ENCODE data around the gene NAALADL2. TPM values are rescaled to one million over a fixed set of nuclear protein-coding genes. Genes with fewer than 3 reads are reported as not detected.

NAALADL2 gene
- polyA plus RNA-seq, 2 of the 4 experiments (the other 2 are of a cell fraction) = 0.09 to 0.28 TPM

DNA sequence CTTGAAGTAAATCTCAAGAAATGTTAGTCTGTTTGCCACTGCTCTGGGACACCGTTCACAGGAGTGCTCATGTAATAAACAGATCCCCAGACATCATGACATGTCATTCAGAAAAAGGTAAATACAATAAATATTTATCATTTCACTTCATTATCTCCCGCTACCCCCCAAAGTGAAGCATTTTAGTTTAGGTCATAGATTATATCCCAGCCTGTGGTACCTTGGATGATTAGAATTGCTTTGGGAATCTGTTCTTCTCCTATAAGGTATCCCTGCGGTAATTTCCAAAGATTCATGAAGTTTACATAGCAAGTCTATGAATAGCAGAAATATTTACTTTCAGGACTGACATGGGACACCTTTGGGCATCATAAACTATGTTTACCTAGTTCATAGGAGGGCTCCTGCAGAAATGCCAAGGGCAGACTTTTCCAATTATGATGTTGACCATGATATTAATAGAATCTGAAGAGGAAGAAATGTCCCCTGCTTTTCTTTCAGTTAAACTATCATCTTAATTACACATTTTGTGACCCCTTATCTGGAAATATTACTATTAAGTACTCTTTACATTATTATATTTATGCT is 268.0 kb downstream of the NAALADL2 start:
- Histone ChIP-seq H3K4me1 (no peaks in the 10 kb centered on the region), H3K4me2 (no peak overlapping the region), H3K9me3 (0 out of 3 replicates have a peak, but pooled peaks cover 3% of the 10 kb centered on the region), H3K27ac (no peak overlapping the region), H3K4me3 (no peak overlapping the region)
- WGBS (ENCODE audit: missing lambda C conversion rate) = 47% methylated on average over 3 of the region's 3 CpGs
- no peak for DNase-seq (ENCODE audit: low read depth in 1 of 2, low spot score in 1 of 2)
- no peak for ATAC-seq
- ChIA-PET POLR2A (no interaction called here), CTCF (no interaction called here)
- no peak for FAIRE-seq
- TF ChIP-seq EHMT2 (IDR thresholded peaks at IDR 0.05; ENCODE audit: low read depth) (no peak), KDM5A (IDR thresholded peaks at IDR 0.05) (no peak), CEBPB (IDR thresholded peaks at IDR 0.05) (no peak), ZNF302 (CRISPR knock-in tag; IDR thresholded peaks at IDR 0.05) (no peak)

DNA sequence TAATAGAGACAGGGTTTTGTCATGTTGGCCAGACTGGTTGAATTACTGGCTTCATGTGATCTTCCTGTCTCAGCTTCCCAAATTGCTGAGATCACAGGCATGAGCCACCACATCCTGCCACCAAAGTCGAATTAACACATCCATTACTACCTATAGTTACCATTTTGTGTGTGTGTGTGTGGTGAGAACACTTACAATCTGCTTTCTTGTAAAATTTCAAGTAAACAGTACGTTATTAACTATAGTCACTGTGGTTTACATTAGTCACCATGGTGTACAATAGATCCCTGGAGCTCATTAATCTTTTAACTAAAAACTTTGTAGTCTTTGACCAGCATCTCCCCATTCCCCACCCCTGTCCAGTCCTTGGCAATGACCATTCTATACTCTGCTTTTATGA is 270.0 kb downstream of the NAALADL2 start:
- DNase-seq (ENCODE audit: low read depth in 1 of 2, low spot score in 1 of 2) = no peak
- H3K4me2 ChIP-seq = no peak overlapping the region
- no peak for FAIRE-seq
- CTCF ChIA-PET = no interaction called here
- TF ChIP-seq MAFK (IDR thresholded peaks at IDR 0.05; ENCODE audit: partially characterized antibody) (no peak), JUN (IDR thresholded peaks at IDR 0.05) (no peak), MYC (IDR thresholded peaks at IDR 0.05; ENCODE audit: borderline replicate concordance, low read length) (no peak), HEYL (CRISPR knock-in tag; IDR thresholded peaks at IDR 0.05) (no peak), GATA3 (IDR thresholded peaks at IDR 0.05; ENCODE audit: borderline replicate concordance) (no peak), BHLHE40 (IDR thresholded peaks at IDR 0.05; ENCODE audit: low read depth, low read length) (no peak), POLR2A (IDR thresholded peaks at IDR 0.05; ENCODE audit: low read length) (no peak), EHMT2 (IDR thresholded peaks at IDR 0.05; ENCODE audit: low read depth) (no peak), ESRRA (IDR thresholded peaks at IDR 0.05; ENCODE audit: borderline replicate concordance, low read length) (no peak), RFX5 (IDR thresholded peaks at IDR 0.05) (no peak), NPAS2 (CRISPR knock-in tag; IDR thresholded peaks at IDR 0.05; ENCODE audit: borderline replicate concordance) (no peak), RARB (CRISPR knock-in tag; IDR thresholded peaks at IDR 0.05) (no peak), EP300 (IDR thresholded peaks at IDR 0.05) (no peak), SMC3 (IDR thresholded peaks at IDR 0.05) (no peak)
- TF ChIP-seq, protein P1, sequence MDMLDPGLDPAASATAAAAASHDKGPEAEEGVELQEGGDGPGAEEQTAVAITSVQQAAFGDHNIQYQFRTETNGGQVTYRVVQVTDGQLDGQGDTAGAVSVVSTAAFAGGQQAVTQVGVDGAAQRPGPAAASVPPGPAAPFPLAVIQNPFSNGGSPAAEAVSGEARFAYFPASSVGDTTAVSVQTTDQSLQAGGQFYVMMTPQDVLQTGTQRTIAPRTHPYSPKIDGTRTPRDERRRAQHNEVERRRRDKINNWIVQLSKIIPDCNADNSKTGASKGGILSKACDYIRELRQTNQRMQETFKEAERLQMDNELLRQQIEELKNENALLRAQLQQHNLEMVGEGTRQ (IDR thresholded peaks at IDR 0.05) = no peak
- TF ChIP-seq, protein P2, sequence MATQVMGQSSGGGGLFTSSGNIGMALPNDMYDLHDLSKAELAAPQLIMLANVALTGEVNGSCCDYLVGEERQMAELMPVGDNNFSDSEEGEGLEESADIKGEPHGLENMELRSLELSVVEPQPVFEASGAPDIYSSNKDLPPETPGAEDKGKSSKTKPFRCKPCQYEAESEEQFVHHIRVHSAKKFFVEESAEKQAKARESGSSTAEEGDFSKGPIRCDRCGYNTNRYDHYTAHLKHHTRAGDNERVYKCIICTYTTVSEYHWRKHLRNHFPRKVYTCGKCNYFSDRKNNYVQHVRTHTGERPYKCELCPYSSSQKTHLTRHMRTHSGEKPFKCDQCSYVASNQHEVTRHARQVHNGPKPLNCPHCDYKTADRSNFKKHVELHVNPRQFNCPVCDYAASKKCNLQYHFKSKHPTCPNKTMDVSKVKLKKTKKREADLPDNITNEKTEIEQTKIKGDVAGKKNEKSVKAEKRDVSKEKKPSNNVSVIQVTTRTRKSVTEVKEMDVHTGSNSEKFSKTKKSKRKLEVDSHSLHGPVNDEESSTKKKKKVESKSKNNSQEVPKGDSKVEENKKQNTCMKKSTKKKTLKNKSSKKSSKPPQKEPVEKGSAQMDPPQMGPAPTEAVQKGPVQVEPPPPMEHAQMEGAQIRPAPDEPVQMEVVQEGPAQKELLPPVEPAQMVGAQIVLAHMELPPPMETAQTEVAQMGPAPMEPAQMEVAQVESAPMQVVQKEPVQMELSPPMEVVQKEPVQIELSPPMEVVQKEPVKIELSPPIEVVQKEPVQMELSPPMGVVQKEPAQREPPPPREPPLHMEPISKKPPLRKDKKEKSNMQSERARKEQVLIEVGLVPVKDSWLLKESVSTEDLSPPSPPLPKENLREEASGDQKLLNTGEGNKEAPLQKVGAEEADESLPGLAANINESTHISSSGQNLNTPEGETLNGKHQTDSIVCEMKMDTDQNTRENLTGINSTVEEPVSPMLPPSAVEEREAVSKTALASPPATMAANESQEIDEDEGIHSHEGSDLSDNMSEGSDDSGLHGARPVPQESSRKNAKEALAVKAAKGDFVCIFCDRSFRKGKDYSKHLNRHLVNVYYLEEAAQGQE (IDR thresholded peaks at IDR 0.05) = no peak
- TF ChIP-seq, protein P3, sequence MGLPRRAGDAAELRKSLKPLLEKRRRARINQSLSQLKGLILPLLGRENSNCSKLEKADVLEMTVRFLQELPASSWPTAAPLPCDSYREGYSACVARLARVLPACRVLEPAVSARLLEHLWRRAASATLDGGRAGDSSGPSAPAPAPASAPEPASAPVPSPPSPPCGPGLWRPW (IDR thresholded peaks at IDR 0.05) = no peak
- TF ChIP-seq, protein P4, sequence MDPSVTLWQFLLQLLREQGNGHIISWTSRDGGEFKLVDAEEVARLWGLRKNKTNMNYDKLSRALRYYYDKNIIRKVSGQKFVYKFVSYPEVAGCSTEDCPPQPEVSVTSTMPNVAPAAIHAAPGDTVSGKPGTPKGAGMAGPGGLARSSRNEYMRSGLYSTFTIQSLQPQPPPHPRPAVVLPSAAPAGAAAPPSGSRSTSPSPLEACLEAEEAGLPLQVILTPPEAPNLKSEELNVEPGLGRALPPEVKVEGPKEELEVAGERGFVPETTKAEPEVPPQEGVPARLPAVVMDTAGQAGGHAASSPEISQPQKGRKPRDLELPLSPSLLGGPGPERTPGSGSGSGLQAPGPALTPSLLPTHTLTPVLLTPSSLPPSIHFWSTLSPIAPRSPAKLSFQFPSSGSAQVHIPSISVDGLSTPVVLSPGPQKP (IDR thresholded peaks at IDR 0.05; ENCODE audit: low read depth, low read length) = no peak
- TF ChIP-seq, protein P5, sequence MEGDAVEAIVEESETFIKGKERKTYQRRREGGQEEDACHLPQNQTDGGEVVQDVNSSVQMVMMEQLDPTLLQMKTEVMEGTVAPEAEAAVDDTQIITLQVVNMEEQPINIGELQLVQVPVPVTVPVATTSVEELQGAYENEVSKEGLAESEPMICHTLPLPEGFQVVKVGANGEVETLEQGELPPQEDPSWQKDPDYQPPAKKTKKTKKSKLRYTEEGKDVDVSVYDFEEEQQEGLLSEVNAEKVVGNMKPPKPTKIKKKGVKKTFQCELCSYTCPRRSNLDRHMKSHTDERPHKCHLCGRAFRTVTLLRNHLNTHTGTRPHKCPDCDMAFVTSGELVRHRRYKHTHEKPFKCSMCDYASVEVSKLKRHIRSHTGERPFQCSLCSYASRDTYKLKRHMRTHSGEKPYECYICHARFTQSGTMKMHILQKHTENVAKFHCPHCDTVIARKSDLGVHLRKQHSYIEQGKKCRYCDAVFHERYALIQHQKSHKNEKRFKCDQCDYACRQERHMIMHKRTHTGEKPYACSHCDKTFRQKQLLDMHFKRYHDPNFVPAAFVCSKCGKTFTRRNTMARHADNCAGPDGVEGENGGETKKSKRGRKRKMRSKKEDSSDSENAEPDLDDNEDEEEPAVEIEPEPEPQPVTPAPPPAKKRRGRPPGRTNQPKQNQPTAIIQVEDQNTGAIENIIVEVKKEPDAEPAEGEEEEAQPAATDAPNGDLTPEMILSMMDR (IDR thresholded peaks at IDR 0.05) = no peak
- TF ChIP-seq, protein P6, sequence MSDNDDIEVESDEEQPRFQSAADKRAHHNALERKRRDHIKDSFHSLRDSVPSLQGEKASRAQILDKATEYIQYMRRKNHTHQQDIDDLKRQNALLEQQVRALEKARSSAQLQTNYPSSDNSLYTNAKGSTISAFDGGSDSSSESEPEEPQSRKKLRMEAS (IDR thresholded peaks at IDR 0.05) = no peak
- H3K9me3 ChIP-seq = 0 out of 3 replicates have a peak, but pooled peaks cover under 1% of the 10 kb centered on the region
- POLR2A ChIA-PET = no interaction called here
- no peak overlapping the region for H3K27ac ChIP-seq
- no peak overlapping the region for H3K4me3 ChIP-seq
- WGBS (ENCODE audit: missing lambda C conversion rate) = 18% methylated on average over 2 of the region's 2 CpGs
- no peaks in the 10 kb centered on the region for H3K4me1 ChIP-seq
- no peak for ATAC-seq

All from A549 (cell line).